GM23338 (cell line): ENCODE data around the gene NMNAT1. TPM values are rescaled to one million over a fixed set of nuclear protein-coding genes. Genes with fewer than 3 reads are reported as not detected.

Source experiments
- ATAC-seq: fragments of 200-7000 bp; cut with Tn5 transposase; 3 replicates; pipeline ENCODE4 v1.9.1; 2020
- DNase-seq: peaks from one replicate; pipeline ENCODE4 v3.0.0-alpha.2; 2015; ENCODE audit warnings: low spot score
- H2AFZ ChIP-seq: fragments of 200-600 bp; sonication (generic); 2 replicates; pipeline ENCODE4 v1.8.0; 2016; ENCODE audit warnings: antibody characterized with exemption, mild to moderate bottlenecking, moderate library complexity
- H3F3A ChIP-seq: fragments of 200-600 bp; sonication (generic); replicated peaks from 2 replicates; pipeline ENCODE4 v1.8.0; 2017; ENCODE audit warnings: antibody characterized with exemption, mixed run types, low read depth
- H3K27ac ChIP-seq: fragments of 200-600 bp; sonication (generic); 2 replicates; pipeline ENCODE4 v1.6.1; 2016; ENCODE audit warnings: low read depth
- H3K27me3 ChIP-seq: fragments of 200-600 bp; sonication (generic); 2 replicates; pipeline ENCODE4 v1.8.0; 2016; ENCODE audit warnings: mild to moderate bottlenecking, mixed run types, moderate library complexity; ENCODE audit not compliant: insufficient read depth
- H3K36me3 ChIP-seq: fragments of 200-600 bp; sonication (generic); 2 replicates; pipeline ENCODE4 v1.8.0; 2016; ENCODE audit warnings: mild to moderate bottlenecking; ENCODE audit not compliant: insufficient read depth
- H3K4me1 ChIP-seq: fragments of 200-600 bp; sonication (generic); 2 replicates; pipeline ENCODE4 v1.8.0; 2016; ENCODE audit warnings: mild to moderate bottlenecking, moderate library complexity; ENCODE audit not compliant: insufficient read depth
- H3K4me2 ChIP-seq: fragments of 200-600 bp; sonication (generic); 2 replicates; pipeline ENCODE4 v1.7.1; 2017; ENCODE audit warnings: mixed run types
- H3K4me3 ChIP-seq: fragments of 200-600 bp; sonication (generic); 2 replicates; pipeline ENCODE4 v1.6.1; 2016; ENCODE audit warnings: mixed run types
- H3K79me2 ChIP-seq: fragments of 200-600 bp; sonication (generic); replicated peaks from 2 replicates; pipeline ENCODE4 v1.8.0; 2017; ENCODE audit warnings: mild to moderate bottlenecking; ENCODE audit not compliant: insufficient read depth
- H3K9me2 ChIP-seq: fragments of 200-600 bp; sonication (generic); 2 replicates; pipeline ENCODE4 v1.8.0; 2017; ENCODE audit not compliant: insufficient read depth
- H4K20me1 ChIP-seq: fragments of 200-600 bp; sonication (generic); replicated peaks from 2 replicates; pipeline ENCODE4 v1.8.0; 2017; ENCODE audit warnings: mild to moderate bottlenecking; ENCODE audit not compliant: insufficient read depth
- H3K27ac Mint-ChIP-seq: 2 replicates; pipeline ENCODE4 v1.8.0; 2020; ENCODE audit warnings: inconsistent platforms, mild to moderate bottlenecking, moderate library complexity, mixed read lengths
- H3K27me3 Mint-ChIP-seq: 3 replicates; pipeline ENCODE4 v1.8.0; 2022; ENCODE audit warnings: low read depth, mild to moderate bottlenecking, moderate library complexity, mixed read lengths, inconsistent platforms; ENCODE audit not compliant: insufficient read depth, poor library complexity
- H3K36me3 Mint-ChIP-seq: 3 replicates; pipeline ENCODE4 v1.8.0; 2021; ENCODE audit warnings: low read depth, mild to moderate bottlenecking, inconsistent platforms, moderate library complexity, mixed read lengths
- H3K4me1 Mint-ChIP-seq: 3 replicates; pipeline ENCODE4 v1.8.0; 2020; ENCODE audit warnings: mild to moderate bottlenecking, inconsistent platforms, mixed read lengths
- H3K4me3 Mint-ChIP-seq: 3 replicates; pipeline ENCODE4 v1.8.0; 2021; ENCODE audit warnings: moderate library complexity, mild to moderate bottlenecking, inconsistent platforms, mixed read lengths
- H3K9me3 Mint-ChIP-seq: 3 replicates; pipeline ENCODE4 v1.8.0; 2020; ENCODE audit warnings: moderate library complexity, mild to moderate bottlenecking, inconsistent platforms, mixed read lengths
- CREB1 ChIP-seq: fragments of 250-450 bp; sonication (Bioruptor Pico); IDR thresholded peaks from 2 replicates; pipeline ENCODE4 v1.5.0; 2020; ENCODE audit warnings: low read depth, mild to moderate bottlenecking, moderate library complexity
- ETS1 ChIP-seq: IDR thresholded peaks from 2 replicates; pipeline ENCODE4 v1.6.1; 2016; ENCODE audit warnings: antibody characterized with exemption
- EZH2 ChIP-seq: fragments of 200-600 bp; sonication (generic); IDR thresholded peaks from one replicate; pipeline ENCODE4 v1.8.0; 2017; ENCODE audit warnings: antibody characterized with exemption, mild to moderate bottlenecking, low read depth; ENCODE audit not compliant: unreplicated experiment
- EZH2phosphoT487 ChIP-seq: fragments of 200-600 bp; sonication (generic); IDR thresholded peaks from one replicate; pipeline ENCODE4 v1.8.1; 2018; ENCODE audit warnings: antibody characterized with exemption; ENCODE audit not compliant: unreplicated experiment
- JUNB ChIP-seq: IDR thresholded peaks from one replicate; pipeline ENCODE4 v1.6.1; 2016; ENCODE audit warnings: antibody characterized with exemption; ENCODE audit not compliant: unreplicated experiment
- NANOG ChIP-seq: IDR thresholded peaks from 2 replicates; pipeline ENCODE4 v1.6.1; 2016; ENCODE audit warnings: antibody characterized with exemption, borderline replicate concordance
- POLR2AphosphoS5 ChIP-seq: IDR thresholded peaks from 2 replicates; pipeline ENCODE4 v1.6.1; 2016; ENCODE audit warnings: antibody characterized with exemption, low read depth
- REST ChIP-seq: IDR thresholded peaks from one replicate; pipeline ENCODE4 v1.6.1; 2018; ENCODE audit warnings: antibody characterized with exemption; ENCODE audit not compliant: unreplicated experiment
- STAT1 ChIP-seq: IDR thresholded peaks from one replicate; pipeline ENCODE4 v1.6.1; 2016; ENCODE audit warnings: antibody characterized with exemption; ENCODE audit not compliant: unreplicated experiment
- ZNF114 ChIP-seq: fragments of 250-450 bp; sonication (Bioruptor Pico); IDR thresholded peaks from 2 replicates; pipeline ENCODE4 v1.5.0; 2020; ENCODE audit warnings: mild to moderate bottlenecking, moderate library complexity
- polyA plus RNA-seq: library from polyadenylated mRNA; unstranded; fragments of >200 nt; fragmentation: Nextera tagmentation; extraction: Ambion mirVana; gene quantifications from 2 replicates; pipeline ENCODE4 v1.2.1, GENCODE V29; 2016
- total RNA-seq: library from RNA; depleted of rRNA; stranded (reverse); fragments of >200 nt; shearing (Covaris generic); gene quantifications from 2 replicates; pipeline ENCODE4 v1.2.3, GENCODE V29; 2014

NMNAT1 gene
- total and polyA plus RNA-seq, 2 experiments from 2014 or later = 2.5 to 3.9 TPM

- H3K9me3 Mint-ChIP-seq = no peaks in the 10 kb centered on the region
- ATAC-seq (peak; percentile 95), DNase-seq (peak; percentile 99)
- peak; percentile 68 for TF ChIP-seq POLR2AphosphoS5
- TF ChIP-seq REST = no peak
- no peak for TF ChIP-seq NANOG
- H3K4me1 ChIP-seq = peaks cover 22% of the 10 kb centered on the region
- no peaks in the 10 kb centered on the region; the same call in 1 of the 2 replicates for H3K9me2 ChIP-seq
- peak overlapping the region; percentile 96 for H3K4me3 Mint-ChIP-seq
- peaks cover 14% of the 10 kb centered on the region for H3K27me3 Mint-ChIP-seq
- peaks cover 7% of the 10 kb centered on the region for H3F3A ChIP-seq
- peak overlapping the region; percentile 96 for H3K27ac ChIP-seq
- H3K4me2 ChIP-seq = peak overlapping the region; percentile 74
- H3K36me3 ChIP-seq = no peaks in the 10 kb centered on the region
- H3K4me1 Mint-ChIP-seq = peaks cover 29% of the 10 kb centered on the region
- peak overlapping the region; percentile 64 for H3K4me3 ChIP-seq
- no peaks in the 10 kb centered on the region; the same call in 2 of the 3 replicates for H3K36me3 Mint-ChIP-seq
- H3K79me2 ChIP-seq = peaks cover 24% of the 10 kb centered on the region
- H4K20me1 ChIP-seq = no peaks in the 10 kb centered on the region
- H3K27ac Mint-ChIP-seq = peak overlapping the region; percentile 99
- peak overlapping the region; percentile 57; the same call in 1 of the 2 replicates for H2AFZ ChIP-seq
- H3K27me3 ChIP-seq = no peaks in the 10 kb centered on the region
Observed at GRCh38 chr1:9910423-9911178, 32.7 kb upstream of the NMNAT1 start.

GRCh38 chr1:9912264-9912936 lies 30.9 kb upstream of the NMNAT1 start:
- no peaks in the 10 kb centered on the region for H3K9me2 ChIP-seq
- ATAC-seq = no peak
- no peak overlapping the region for H3K4me3 ChIP-seq
- peaks cover 31% of the 10 kb centered on the region for H3K4me1 Mint-ChIP-seq
- no peak overlapping the region for H3K27ac ChIP-seq
- H3K9me3 Mint-ChIP-seq = no peaks in the 10 kb centered on the region
- peaks cover 3% of the 10 kb centered on the region for H3F3A ChIP-seq
- H2AFZ ChIP-seq = no peak overlapping the region
- peaks cover 16% of the 10 kb centered on the region for H3K27me3 Mint-ChIP-seq
- peak overlapping the region; percentile 70 for H3K27ac Mint-ChIP-seq
- H4K20me1 ChIP-seq = no peaks in the 10 kb centered on the region
- peaks cover 22% of the 10 kb centered on the region for H3K79me2 ChIP-seq
- H3K27me3 ChIP-seq = no peaks in the 10 kb centered on the region
- no peaks in the 10 kb centered on the region; the same call in 2 of the 3 replicates for H3K36me3 Mint-ChIP-seq
- H3K36me3 ChIP-seq = no peaks in the 10 kb centered on the region
- H3K4me1 ChIP-seq = peaks cover 26% of the 10 kb centered on the region
- DNase-seq = no peak
- H3K4me2 ChIP-seq = no peak overlapping the region
- H3K4me3 Mint-ChIP-seq = peak overlapping the region; percentile 36
- TF ChIP-seq REST = no peak
- no peak for TF ChIP-seq JUNB
- TF ChIP-seq ZNF114 = no peak
- no peak for TF ChIP-seq STAT1
- no peak for TF ChIP-seq POLR2AphosphoS5
- TF ChIP-seq EZH2phosphoT487 = no peak
- TF ChIP-seq EZH2 = no peak
- no peak for TF ChIP-seq ETS1
- no peak for TF ChIP-seq NANOG
- TF ChIP-seq CREB1 (CRISPR knock-in tag) = no peak
